B cell (primary cell): Measurements from ENCODE around the gene UBR1. TPM values are rescaled to one million over a fixed set of nuclear protein-coding genes. Genes with fewer than 3 reads are reported as not detected.

Experiments
- ATAC-seq: fragments of 200-7000 bp; cut with Tn5 transposase; one replicate; pipeline ENCODE4 v1.10.0; 2021; ENCODE audit warnings: low read depth, mild to moderate bottlenecking, moderate number of reproducible peaks, moderate library complexity
- CTCF ChIA-PET: fragments of 350-600 bp; sonication (Branson Sonifier 250); formaldehyde crosslinking; loops from one replicate; lab custom pipeline; 2021; ENCODE audit warnings: antibody characterized with exemption, inconsistent platforms; lab: Charles Lee
- POLR2A ChIA-PET: fragments of 350-600 bp; sonication (Branson Sonifier 250); formaldehyde crosslinking; loops from one replicate; lab custom pipeline; 2021; ENCODE audit warnings: antibody characterized with exemption; lab: Charles Lee
- DNase-seq: peaks from one replicate; pipeline ENCODE4 v3.0.0; 2013
- H2AFZ ChIP-seq: 2 replicates; pipeline ENCODE4 v1.6.1; 2012; ENCODE audit warnings: mild to moderate bottlenecking, low read depth, low read length; ENCODE audit not compliant: insufficient read depth, poor library complexity, severe bottlenecking
- H3K27ac ChIP-seq, 2 donors: 1 replicate in 1 of 2; 2 replicates in 1 of 2; pipeline ENCODE4 v1.5.1; 2012 to 2013; ENCODE audit warnings: low read length in 2 of 2, mild to moderate bottlenecking in 2 of 2, moderate library complexity in 1 of 2
- H3K27me3 ChIP-seq, 4 experiments: fragments of 200-600 bp in 1 of 4; sonication (generic) in 1 of 4; replicated peaks in 1 of 4; 1 replicate in 2 of 4; 2 replicates in 2 of 4; pipeline versions ENCODE4 v1.6.1 to v1.7.0; 2013 to 2016; ENCODE audit warnings: low read length in 3 of 4, mild to moderate bottlenecking in 2 of 4, mixed read lengths in 1 of 4, moderate library complexity in 1 of 4; ENCODE audit not compliant: insufficient read depth in 4 of 4, control insufficient read depth in 3 of 4; ENCODE audit errors: control extremely low read depth in 1 of 4
- H3K36me3 ChIP-seq, 2 experiments: replicated peaks in 1 of 2; 1 replicate in 1 of 2; 2 replicates in 1 of 2; pipeline versions ENCODE4 v1.6.1 to v1.7.1; 2013; ENCODE audit warnings: low read length in 1 of 2; ENCODE audit not compliant: insufficient read depth in 2 of 2, control insufficient read depth in 1 of 2; ENCODE audit errors: control extremely low read depth in 1 of 2, extremely low read depth in 1 of 2
- H3K4me1 ChIP-seq, 2 donors: fragments of 200-600 bp in 1 of 2; sonication (generic) in 1 of 2; 1 replicate in 1 of 2; 2 replicates in 1 of 2; pipeline versions ENCODE4 v1.5.1 to v1.6.1; 2013 to 2017; ENCODE audit warnings: low read length in 2 of 2; ENCODE audit not compliant: control insufficient read depth in 2 of 2, insufficient read depth in 2 of 2
- H3K4me2 ChIP-seq: replicated peaks from 2 replicates; pipeline ENCODE3; 2012; ENCODE audit warnings: mild to moderate bottlenecking, low read depth, low read length; ENCODE audit not compliant: poor library complexity, severe bottlenecking
- H3K4me3 ChIP-seq, 5 experiments: fragments of 200-600 bp in 1 of 5; sonication (generic) in 1 of 5; 1 replicate in 3 of 5; 2 replicates in 2 of 5; pipeline versions ENCODE4 v1.5.1 to v1.7.0; 2011 to 2016; ENCODE audit warnings: low read length in 4 of 5, mild to moderate bottlenecking in 4 of 5, low read depth in 2 of 5, control low read depth in 1 of 5, moderate library complexity in 1 of 5; ENCODE audit not compliant: insufficient read depth in 1 of 5; ENCODE audit errors: control extremely low read depth in 1 of 5, extremely low read depth in 1 of 5
- H3K79me2 ChIP-seq: fragments of 200-600 bp; sonication (generic); one replicate; pipeline ENCODE4 v1.6.0; 2016; ENCODE audit warnings: low read length; ENCODE audit not compliant: control insufficient read depth, insufficient read depth
- H3K9ac ChIP-seq: fragments of 200-600 bp; sonication (generic); 2 replicates; pipeline ENCODE4 v1.6.1; 2017; ENCODE audit warnings: mild to moderate bottlenecking, low read length, moderate library complexity
- H3K9me3 ChIP-seq, 3 donors: one replicate each; pipeline versions ENCODE4 v1.6.1 to v1.7.1; 2013; ENCODE audit warnings: low read length in 2 of 3; ENCODE audit not compliant: control insufficient read depth in 2 of 3, insufficient read depth in 1 of 3; ENCODE audit errors: control extremely low read depth in 1 of 3
- H4K20me1 ChIP-seq: 2 replicates; pipeline ENCODE4 v1.6.0; 2012; ENCODE audit warnings: mild to moderate bottlenecking, low read length; ENCODE audit not compliant: insufficient read depth, control insufficient read depth, poor library complexity, severe bottlenecking
- H3K27ac Mint-ChIP-seq: one replicate; pipeline ENCODE4 v1.8.0; 2021; ENCODE audit warnings: mixed read lengths
- H3K27me3 Mint-ChIP-seq: one replicate; pipeline ENCODE4 v1.8.0; 2021; ENCODE audit warnings: mixed read lengths
- H3K4me1 Mint-ChIP-seq: one replicate; pipeline ENCODE4 v1.8.0; 2021; ENCODE audit warnings: mixed read lengths
- H3K4me3 Mint-ChIP-seq: one replicate; pipeline ENCODE4 v1.8.0; 2021; ENCODE audit warnings: mixed read lengths
- H3K9me3 Mint-ChIP-seq: one replicate; pipeline ENCODE4 v1.8.0; 2022; ENCODE audit warnings: mixed read lengths; ENCODE audit not compliant: insufficient read depth
- EZH2 ChIP-seq: IDR thresholded peaks from 2 replicates; pipeline ENCODE4 v1.6.1; 2012; ENCODE audit warnings: borderline replicate concordance, low read depth, mild to moderate bottlenecking, moderate library complexity, low read length; ENCODE audit not compliant: insufficient read depth, poor library complexity, severe bottlenecking
- WGBS: methylation state at CpG from one replicate; pipeline ENCODE4 v1.1.5; 2013; ENCODE audit warnings: missing lambda C conversion rate; ENCODE audit not compliant: insufficient coverage; 5-methylcytosine and 5-hydroxymethylcytosine counted together
- intact Hi-C: fragments of 100-400 bp; cut with micrococcal nuclease; formaldehyde crosslinking; loops from one replicate; pipeline ENCODE4 v1.10.0; 2022
- polyA plus RNA-seq: library from polyadenylated mRNA; depleted of rRNA; stranded (reverse); fragments of >200 nt; gene quantifications from 2 replicates; pipeline ENCODE4 v1.2.3, GENCODE V29; 2012
- total RNA-seq, 2 donors: library from RNA; stranded (reverse); fragments of 120-200 nt in 1 of 2; gene quantifications; 1 replicate in 1 of 2; 2 replicates in 1 of 2; pipeline versions ENCODE4 v1.2.3 to v1.2.4, GENCODE V29; 2013 to 2022
- TF ChIP-seq, protein P1 (sequence below): fragments of 200-600 bp; IDR thresholded peaks from one replicate; pipeline ENCODE4 v1.8.0; 2022; ENCODE audit warnings: antibody characterized with exemption, mild to moderate bottlenecking

UBR1 gene
- total and polyA plus RNA-seq, 2 donors (not counting 1 experiment from before 2014, with no cell fraction given): 9.7 to 66.7 TPM

DNA sequence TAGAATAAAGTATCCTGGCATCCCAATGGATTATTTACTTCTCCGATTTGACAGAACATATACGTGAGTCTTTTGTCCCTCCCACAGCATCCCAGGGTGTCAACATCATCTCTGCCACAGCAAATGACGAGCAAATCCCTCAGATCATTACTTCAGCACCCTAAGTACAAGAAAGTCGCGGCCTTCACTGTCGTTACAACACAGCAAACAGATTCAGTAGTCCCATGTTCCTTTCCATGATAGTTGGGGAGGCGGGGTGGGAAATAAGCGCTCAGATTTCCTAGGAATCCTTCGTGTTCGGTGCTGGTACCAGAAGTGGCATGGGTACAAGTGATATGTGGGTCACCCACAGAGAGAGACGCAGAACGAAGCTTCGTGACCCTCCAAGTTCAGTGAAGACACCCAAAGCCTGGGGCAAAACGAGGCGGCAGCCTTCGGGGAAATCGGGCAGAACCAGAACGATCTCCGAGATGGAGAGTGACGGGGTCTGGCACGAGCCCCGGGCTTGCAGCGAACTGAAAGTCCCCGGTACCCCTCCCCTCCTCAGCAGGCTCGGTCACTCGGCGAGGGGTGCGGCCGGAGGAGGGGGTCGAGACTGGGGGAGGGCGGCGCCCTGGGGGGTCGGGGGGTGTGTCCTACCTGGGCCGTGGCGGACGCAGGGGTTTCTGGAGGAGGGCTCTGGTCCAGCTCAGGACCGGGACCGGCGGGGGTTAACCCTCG is 185.9 kb downstream of the UBR1 start:
- Histone ChIP-seq H3K27ac (peak overlapping the region; percentile 41 to 46), H2AFZ (peak overlapping the region; percentile 86), H3K79me2 (peaks cover 48% of the 10 kb centered on the region), H3K4me1 (peaks cover 12 to 27% of the 10 kb centered on the region in 2 donors), H3K27me3 (no peaks in the 10 kb centered on the region), H3K9ac (peak overlapping the region; percentile 65), H3K36me3 (no peaks in the 10 kb centered on the region), H4K20me1 (no peaks in the 10 kb centered on the region), H3K4me2 (peak overlapping the region; percentile 74), H3K4me3 (peak overlapping the region; percentile 67 to 83 (median 73)), H3K9me3 (no peaks in the 10 kb centered on the region)
- ChIA-PET POLR2A (no interaction called here), CTCF (no interaction called here)
- peak; percentile 28 for ATAC-seq
- DNase-seq: no peak
- no peaks in the 10 kb centered on the region for H3K27me3 Mint-ChIP-seq
- WGBS: 2% methylated on average over 31 of the region's 40 CpGs
- peak overlapping the region; percentile 78 for H3K27ac Mint-ChIP-seq
- H3K9me3 Mint-ChIP-seq: no peaks in the 10 kb centered on the region
- peak overlapping the region; percentile 90 for H3K4me3 Mint-ChIP-seq
- peaks cover 41% of the 10 kb centered on the region for H3K4me1 Mint-ChIP-seq
- intact Hi-C loops: loop anchor here (1.0 to 5.0 kb wide), 6 partner anchors 265 to 1688 kb away; partner anchors contain the start of genes CCNDBP1, CHP1, EXD1 and PDIA3
- TF ChIP-seq EZH2: no peak
- TF ChIP-seq, protein P1, sequence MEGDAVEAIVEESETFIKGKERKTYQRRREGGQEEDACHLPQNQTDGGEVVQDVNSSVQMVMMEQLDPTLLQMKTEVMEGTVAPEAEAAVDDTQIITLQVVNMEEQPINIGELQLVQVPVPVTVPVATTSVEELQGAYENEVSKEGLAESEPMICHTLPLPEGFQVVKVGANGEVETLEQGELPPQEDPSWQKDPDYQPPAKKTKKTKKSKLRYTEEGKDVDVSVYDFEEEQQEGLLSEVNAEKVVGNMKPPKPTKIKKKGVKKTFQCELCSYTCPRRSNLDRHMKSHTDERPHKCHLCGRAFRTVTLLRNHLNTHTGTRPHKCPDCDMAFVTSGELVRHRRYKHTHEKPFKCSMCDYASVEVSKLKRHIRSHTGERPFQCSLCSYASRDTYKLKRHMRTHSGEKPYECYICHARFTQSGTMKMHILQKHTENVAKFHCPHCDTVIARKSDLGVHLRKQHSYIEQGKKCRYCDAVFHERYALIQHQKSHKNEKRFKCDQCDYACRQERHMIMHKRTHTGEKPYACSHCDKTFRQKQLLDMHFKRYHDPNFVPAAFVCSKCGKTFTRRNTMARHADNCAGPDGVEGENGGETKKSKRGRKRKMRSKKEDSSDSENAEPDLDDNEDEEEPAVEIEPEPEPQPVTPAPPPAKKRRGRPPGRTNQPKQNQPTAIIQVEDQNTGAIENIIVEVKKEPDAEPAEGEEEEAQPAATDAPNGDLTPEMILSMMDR: no peak

DNA sequence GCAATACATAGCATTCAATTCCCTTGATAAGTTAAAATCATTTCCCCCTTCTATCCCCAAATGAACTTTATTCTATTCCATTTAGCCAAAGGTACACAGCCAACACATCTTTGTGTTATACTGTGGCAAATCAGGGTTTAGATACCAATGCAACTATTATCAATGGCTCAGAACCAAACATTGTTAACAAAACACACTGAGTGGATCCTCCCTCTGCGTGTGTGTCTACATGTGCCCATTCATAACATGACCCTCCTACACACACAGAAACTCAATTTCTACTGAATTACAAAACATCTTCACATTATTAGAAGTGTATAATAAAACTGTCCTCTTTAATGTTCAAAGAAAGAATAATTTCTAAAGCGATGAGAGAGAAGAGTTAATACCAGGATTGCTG is 186.5 kb downstream of the UBR1 start:
- 50% methylated on average over 1 of the region's 2 CpGs for WGBS
- peak overlapping the region; percentile 86 for H2AFZ ChIP-seq
- H3K4me1 ChIP-seq: peaks cover 12 to 27% of the 10 kb centered on the region in 2 donors
- peak overlapping the region; percentile 74 for H3K4me2 ChIP-seq
- H3K4me3 ChIP-seq: peak overlapping the region in 3 of 5 experiments; percentile 67 to 83 (median 73)
- POLR2A ChIA-PET: no interaction called here
- ATAC-seq: no peak
- no peaks in the 10 kb centered on the region for H3K9me3 ChIP-seq
- H3K79me2 ChIP-seq: peaks cover 48% of the 10 kb centered on the region
- no peak for TF ChIP-seq EZH2
- TF ChIP-seq, protein P1: no peak
- CTCF ChIA-PET: no interaction called here
- peak overlapping the region; percentile 65 for H3K9ac ChIP-seq
- no peak for DNase-seq
- peak overlapping the region; percentile 90 for H3K4me3 Mint-ChIP-seq
- no peaks in the 10 kb centered on the region for H4K20me1 ChIP-seq
- H3K27me3 Mint-ChIP-seq: no peaks in the 10 kb centered on the region
- no peak overlapping the region for H3K27ac ChIP-seq
- no peaks in the 10 kb centered on the region for H3K27me3 ChIP-seq
- no peaks in the 10 kb centered on the region for H3K9me3 Mint-ChIP-seq
- peaks cover 46% of the 10 kb centered on the region for H3K4me1 Mint-ChIP-seq
- no peak overlapping the region for H3K27ac Mint-ChIP-seq
- H3K36me3 ChIP-seq: no peaks in the 10 kb centered on the region
- intact Hi-C loops: no loop called here
